Left cardiac atrium (tissue), 4 donors: Measurements from ENCODE around the gene NOM1. TPM values are rescaled to one million over a fixed set of nuclear protein-coding genes. Genes with fewer than 3 reads are reported as not detected.
A peak's percentile ranks its signal among the peaks of the same experiment; 100 is the strongest.
"Not testable (repeated sequence)": the region's sequence is repeated elsewhere in the genome, so short reads cannot be mapped to it uniquely, and the experiment has no call there.

ENCODE experiments used
- ATAC-seq, 2 donors: fragments of 200-7000 bp; cut with Tn5 transposase; one replicate each; pipeline ENCODE4 v1.9.1; 2020; ENCODE audit warnings: mild to moderate bottlenecking in 2 of 2, moderate library complexity in 2 of 2
- DNase-seq: peaks from one replicate; pipeline ENCODE4 v3.0.0-alpha.2; 2020
- intact Hi-C, 2 donors: fragments of 100-400 bp; cut with DNase I; formaldehyde crosslinking; loops; one replicate each; pipeline versions ENCODE4 v1.14.1 to v1.15.1; 2022 to 2023
- total RNA-seq, 2 donors: library from RNA; stranded (reverse); fragmentation: NEBNext Ultra II Directional; extraction: Animal tissue kit (Norgen Biotek cat#: 25700); gene quantifications; one replicate each; pipeline ENCODE4 v1.2.1, GENCODE V29; 2021
- donor health status: DM: no; HTN: yes; CAD: no.
- donor health status: DM: no; HTN: yes; CAD: no; lungs with severe emphysema.
- donor health status: DM: yes; HTN: yes; CAD: no.
- donor health status: Dilated cardiomyopathy.

NOM1 gene
- total RNA-seq, 2 donors from 2014 or later: 8.9 to 9.4 TPM

DNA sequence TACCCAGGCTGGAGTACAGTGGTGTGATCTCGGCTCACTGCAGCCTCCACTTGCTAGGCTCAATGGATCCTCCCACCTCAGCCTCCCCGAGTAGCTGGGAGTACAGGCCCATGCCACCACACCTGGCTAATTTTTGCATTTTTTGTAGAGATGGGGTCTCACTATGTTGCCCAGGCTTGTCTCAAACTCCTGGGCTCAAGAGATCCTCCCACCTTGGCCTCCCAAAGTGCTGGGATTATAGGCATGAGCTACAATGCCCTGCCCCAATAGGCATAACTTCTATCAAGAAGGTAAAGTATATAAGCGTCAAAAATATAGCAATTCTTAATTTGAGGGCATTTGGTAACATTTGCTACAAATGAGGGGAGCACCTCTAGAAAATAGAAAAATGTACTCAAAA, 12.7 kb upstream of the NOM1 start:
- intact Hi-C loops, DNase-seq, ATAC-seq: not testable (repeated sequence)

DNA sequence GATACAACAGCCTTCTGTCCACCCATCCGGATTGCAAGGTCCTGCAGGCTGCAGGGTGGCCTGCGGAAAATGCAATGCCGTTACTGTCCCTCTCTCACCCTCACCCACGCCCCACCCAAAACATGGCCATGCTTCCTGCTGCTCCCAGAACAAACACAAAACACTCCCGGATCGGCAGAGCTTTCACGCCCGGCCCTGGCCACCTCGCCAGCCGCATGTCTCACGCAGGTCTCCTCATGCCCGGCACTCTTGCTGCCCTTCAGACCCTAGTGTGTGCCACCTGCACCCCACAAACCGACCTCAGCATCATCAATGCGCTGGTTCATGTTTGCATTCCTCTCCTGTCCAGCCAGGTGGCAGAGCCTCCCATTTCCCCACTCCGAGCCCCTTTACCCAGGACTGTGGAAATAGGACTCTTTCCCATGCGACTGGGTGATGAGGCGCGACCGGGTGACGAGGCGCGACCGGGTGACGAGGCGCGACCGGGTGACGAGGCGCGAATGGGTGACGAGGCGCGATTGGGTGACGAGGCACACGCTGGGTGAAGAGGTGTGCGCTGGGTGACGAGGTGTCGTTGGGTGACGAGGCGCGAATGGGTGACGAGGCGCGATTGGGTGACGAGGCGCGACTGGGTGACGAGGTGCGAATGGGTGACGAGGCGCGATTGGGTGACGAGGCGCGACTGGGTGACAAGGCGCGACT, 8.9 kb upstream of the NOM1 start:
- no peak for DNase-seq
- intact Hi-C loops: no loop called here
- ATAC-seq: no peak

DNA sequence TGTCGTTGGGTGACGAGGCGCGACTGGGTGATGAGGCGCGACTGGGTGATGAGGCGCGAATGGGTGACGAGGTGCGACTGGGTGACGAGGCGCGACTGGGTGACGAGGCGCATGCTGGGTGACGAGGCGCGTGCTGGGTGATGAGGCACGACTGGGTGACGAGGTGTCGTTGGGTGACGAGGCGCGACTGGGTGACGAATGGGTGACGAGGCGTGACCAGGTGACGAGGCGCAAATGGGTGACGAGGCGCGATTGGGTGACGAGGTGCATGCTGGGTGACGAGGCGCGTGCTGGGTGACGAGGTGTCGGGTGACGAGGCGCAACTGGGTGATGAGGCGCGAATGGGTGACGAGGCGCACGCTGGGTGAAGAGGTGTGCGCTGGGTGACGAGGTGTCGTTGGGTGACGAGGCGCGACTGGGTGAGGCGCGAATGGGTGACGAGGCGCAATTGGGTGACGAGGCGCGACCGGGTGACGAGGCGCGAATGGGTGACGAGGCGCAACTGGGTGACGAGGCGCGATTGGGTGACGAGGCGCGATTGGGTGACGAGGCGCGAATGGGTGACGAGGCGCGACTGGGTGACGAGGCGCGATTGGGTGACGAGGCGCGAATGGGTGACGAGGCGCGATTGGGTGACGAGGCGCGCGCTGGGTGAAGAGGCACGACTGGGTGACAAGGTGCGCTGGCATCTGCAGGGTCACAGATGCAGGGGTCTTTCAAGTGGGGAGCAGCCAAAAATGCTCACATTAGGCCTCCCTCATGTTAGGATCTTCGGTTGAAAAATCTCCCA, 7.9 kb upstream of the NOM1 start:
- no peak for ATAC-seq
- intact Hi-C loops: no loop called here
- no peak for DNase-seq

DNA sequence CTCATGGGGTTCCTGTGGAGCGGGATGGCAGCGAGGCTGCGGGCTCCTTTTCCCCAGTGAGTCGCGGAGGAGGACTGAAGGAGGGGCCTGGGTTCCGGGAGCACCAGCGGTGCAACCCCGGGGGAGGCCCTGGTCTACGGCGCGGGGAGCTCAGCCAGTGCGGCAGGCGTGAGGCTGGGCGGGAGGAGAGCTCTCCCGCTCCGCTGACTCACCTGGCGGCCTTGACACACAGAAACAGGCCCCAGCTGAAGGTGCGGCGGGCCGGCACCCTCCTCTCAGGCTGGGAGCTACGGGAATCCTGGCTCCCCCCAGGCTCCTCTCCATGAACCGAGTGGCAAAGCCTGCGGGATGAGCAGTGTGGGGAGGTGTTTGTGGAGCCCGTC, 6.8 kb upstream of the NOM1 start:
- ATAC-seq (peak in 1 of 2 donors; percentile 82), DNase-seq (no peak)
- intact Hi-C loops: no loop called here

DNA sequence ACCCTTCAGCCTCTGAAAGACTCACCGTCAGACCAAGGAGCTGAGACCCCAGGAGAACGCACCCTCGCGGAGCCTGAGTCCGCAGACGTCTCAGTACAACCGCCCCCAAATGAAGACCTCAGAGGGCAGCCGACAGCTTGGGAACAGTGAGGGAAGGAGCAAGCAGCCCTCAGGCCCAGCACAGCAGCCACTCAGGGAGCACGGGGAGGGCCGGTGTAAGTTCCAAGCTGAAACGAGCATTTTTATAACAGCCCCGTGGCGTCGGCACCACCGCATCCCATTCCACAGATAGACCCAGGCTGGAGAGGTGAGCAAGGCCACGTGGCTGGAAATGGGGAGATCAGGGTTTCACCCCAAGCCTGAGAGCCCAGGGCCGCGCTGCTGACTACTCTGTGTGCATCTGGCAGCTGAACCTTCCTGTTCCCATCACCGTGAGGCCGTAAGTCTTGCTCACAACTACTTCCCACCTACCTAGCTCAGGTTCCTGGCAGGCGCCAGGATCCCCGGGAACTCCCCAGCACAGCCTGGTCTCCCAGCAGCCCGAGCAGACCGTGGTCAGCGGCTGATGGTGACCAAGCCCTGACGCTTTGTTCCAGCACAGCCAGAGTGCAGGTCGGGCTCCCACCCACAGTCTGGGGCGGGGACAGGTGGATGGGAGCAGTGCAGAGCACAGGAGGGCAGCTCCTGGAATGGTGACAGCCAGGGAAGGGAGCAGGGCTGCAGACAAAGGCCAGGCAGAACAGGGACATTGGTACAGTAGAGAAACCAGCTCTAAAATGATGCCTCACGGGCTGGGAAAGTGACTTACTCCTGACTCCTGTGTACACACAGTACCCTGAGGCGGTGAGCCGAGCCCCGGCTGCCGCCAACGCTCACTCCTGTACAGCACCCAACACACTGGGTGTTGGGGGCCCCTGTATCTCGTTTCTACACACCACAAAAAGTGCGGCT, 6.1 kb upstream of the NOM1 start:
- DNase-seq (no peak), ATAC-seq (peak in 1 of 2 donors; percentile 74)
- intact Hi-C loops: no loop called here

DNA sequence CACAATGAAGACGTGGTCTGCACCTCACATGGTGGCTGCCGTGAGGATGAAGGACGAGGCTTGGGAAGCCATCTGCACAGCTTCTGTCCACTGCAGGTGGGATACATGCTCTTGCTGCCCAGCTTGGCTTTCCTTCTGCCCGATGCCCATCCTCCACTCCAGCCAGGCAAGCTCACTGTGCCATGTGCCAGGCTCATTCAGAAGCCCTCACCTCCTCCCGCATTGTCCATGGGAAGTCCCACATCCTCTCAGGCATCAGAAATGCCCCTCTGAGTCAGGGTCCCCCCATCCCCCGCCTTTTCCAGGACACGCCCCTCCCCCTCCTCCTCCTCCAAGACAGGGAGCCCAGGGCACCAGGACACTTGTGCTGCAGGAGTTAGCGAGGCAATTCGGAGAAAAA, 4.6 kb upstream of the NOM1 start:
- intact Hi-C loops: no loop called here
- no peak for DNase-seq
- ATAC-seq: no peak

DNA sequence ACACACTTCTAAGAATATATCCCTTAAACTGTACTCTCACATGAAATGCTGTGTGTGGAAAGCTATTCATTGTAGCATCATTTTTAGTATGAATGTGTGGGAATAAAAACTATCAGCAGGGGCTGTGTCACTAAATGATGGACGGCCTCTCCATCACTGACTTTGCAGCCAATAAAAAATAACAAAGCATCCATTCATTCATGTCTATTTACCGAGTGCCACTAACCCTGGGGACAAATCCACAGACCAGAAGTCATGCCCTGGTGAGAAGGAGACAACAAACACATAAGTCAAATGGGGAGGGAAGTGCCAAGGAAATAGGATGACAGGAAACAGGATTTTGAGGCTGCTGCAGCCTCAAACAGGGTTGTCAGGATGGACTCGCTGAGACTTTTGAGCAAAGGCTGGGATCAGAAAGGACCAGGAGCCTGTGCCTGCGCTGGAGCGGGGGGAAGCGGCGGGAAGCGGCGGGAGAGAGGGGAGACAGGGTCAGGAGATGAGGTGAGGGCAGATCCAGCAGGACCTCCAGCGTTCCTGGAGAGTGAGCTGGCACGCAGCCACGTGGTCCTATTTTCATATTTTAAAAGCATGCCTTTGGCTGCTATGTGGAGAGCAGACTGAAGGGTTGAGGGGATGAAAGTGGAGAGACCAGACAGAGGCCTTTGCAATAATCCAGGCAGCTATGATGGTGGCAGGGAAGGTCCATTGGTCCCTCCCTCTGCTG, 2.2 kb upstream of the NOM1 start:
- DNase-seq: no peak
- ATAC-seq: no peak
- intact Hi-C loops: no loop called here

DNA sequence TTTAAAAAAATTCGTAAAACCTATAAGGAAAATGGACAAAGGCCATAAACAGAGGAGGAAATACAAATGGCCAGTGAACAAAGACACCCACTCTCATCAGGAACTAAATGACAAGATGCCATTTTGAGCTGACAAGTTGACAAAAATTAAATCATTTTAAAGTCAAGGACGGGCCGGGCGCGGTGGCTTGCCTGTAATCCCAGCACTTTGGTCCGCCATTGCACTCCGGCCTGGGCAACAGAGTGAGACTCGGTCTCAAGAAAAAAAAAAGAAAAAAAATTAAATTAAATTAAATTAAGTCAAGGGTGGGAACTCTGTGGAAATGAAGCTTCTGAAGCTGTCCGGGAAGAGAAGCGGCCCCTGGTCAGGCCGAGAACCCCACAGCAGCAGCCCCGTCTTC, 1.2 kb upstream of the NOM1 start:
- intact Hi-C loops: no loop called here
- ATAC-seq: no peak
- no peak for DNase-seq

DNA sequence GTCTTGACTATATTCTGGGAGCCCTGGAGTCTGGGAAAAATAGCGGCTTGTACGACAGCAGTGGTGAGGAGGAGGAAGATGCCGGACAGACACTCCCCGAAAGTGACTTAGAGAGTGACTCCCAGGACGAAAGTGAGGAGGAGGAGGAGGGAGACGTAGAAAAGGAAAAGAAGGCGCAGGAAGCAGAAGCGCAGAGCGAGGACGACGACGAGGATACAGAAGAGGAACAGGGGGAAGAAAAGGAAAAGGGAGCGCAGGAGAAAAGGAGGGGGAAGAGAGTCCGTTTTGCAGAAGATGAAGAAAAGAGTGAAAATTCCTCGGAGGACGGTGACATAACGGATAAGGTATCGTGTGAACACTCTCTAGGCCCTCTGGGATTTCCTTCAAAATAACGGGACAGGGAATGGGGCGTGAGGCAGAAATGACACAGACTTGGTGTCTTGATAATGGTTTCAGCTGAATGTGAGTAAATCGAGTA, 908 bp downstream of the NOM1 start:
- no peak for ATAC-seq
- intact Hi-C loops: no loop called here
- DNase-seq: no peak

DNA sequence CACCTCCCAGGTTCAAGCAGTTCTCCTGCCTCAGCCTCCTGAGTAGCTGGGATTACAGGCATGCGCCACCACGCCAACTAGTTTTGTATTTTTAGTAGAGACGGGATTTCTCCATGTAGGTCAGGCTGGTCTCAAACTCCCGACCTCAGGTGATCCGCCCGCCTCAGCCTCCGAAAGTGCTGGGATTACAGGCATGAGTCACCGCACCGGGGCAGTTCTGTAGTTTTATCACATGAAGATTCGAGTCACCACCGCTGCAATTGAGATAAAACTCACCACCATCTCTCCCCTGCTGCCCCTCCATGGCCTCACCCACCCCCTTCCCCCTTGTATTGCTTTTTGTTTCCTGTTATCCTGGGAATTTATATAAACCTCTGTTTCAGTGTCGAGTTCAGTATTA, 3.7 kb downstream of the NOM1 start:
- ATAC-seq, DNase-seq, intact Hi-C loops: not testable (repeated sequence)

DNA sequence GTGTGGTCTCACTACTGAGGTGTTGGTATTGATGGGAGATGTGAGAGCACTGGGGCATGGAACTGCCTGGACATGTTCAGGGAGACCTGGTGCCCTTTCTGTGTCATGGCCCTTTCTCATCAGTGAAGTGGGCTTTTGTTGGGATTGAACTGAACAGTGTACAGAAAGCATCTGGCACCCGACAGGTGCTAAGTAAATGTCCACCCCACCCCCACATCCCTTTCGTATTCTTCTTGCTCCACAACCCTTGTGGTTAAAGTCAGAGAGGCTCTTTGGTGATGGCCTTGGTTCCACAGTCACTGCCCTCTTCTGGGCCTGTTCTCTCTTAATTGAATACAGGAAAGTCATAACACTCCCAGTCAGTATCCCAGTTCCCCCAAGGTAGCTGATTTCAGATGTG, 5.4 kb downstream of the NOM1 start:
- intact Hi-C loops: no loop called here
- ATAC-seq: no peak
- no peak for DNase-seq

DNA sequence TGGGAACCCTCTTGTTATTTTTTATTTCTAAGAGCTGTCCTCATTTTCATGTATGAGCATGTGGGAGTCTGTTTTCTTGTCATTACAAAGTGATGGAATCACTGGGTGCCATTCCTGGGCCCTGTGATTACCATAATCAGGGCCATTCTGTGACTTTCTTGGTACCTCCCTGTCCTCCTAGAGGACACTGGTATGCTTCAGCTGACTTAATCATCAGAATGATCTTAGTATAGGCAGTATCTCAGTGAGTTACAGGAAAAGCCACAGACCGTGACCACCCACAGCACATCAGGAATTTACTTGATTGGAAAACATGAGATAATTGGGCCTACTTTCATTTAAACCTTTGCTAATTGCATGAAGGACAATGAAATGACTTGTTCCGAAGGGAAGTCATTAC, 7.2 kb downstream of the NOM1 start:
- DNase-seq (no peak), ATAC-seq (no peak)
- intact Hi-C loops: no loop called here

DNA sequence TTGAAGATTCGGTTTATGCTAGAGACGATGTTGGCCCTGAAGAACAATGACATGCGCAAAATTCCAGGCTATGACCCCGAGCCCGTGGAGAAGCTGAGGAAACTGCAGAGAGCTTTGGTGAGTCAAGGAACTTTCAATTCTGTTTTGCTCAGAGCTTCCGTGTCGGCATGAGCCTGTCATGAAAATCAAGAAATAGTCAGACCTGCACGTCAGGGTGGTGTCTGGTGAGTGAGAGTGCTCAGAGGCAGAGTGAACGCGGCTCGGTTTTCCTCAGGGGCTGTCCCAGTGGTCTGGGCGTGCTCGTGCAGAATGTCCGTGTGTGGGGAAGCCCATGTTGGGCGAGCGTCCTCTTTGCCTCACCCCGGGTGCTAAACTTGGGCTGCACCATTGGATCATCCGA, 12.6 kb downstream of the NOM1 start:
- DNase-seq: no peak
- intact Hi-C loops: no loop called here
- no peak for ATAC-seq

DNA sequence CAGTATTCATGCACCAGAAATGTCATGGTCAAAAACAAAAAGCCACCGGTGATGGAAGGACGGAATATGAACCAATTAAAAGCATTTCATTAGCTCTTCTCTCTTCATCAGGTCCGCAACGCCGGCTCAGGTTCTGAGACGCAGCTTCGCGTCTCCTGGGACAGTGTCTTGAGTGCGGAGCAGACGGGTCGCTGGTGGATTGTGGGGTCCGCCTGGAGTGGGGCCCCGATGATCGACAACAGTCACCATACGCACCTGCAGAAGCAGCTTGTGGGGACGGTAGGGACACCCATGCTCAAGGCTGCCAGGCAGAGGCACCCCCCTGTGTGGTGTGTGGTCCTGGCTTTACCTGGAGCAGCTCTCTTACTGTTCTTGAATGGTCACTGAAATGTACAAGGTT, 13.4 kb downstream of the NOM1 start:
- intact Hi-C loops: no loop called here
- ATAC-seq (no peak), DNase-seq (no peak)

DNA sequence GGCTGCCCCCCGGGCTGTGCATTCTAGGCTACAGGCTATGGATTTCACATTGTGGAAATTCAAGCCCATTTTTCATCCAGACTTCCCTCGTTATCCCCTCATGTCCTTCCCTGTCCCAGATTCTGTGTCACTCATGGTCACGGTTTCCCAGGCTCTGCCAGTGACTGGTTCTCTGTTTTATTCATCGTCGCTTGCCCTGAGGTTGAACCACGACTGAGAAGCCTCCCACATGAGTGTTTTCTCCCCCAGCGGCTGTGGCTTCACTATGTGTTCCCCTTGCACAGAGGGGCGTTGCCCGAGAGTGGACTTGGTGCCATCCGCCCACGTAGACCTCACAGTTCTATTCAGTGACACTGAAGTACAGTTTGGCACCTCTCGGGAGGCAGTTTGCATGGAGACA, 14.0 kb downstream of the NOM1 start:
- intact Hi-C loops: no loop called here
- no peak for ATAC-seq
- no peak for DNase-seq

DNA sequence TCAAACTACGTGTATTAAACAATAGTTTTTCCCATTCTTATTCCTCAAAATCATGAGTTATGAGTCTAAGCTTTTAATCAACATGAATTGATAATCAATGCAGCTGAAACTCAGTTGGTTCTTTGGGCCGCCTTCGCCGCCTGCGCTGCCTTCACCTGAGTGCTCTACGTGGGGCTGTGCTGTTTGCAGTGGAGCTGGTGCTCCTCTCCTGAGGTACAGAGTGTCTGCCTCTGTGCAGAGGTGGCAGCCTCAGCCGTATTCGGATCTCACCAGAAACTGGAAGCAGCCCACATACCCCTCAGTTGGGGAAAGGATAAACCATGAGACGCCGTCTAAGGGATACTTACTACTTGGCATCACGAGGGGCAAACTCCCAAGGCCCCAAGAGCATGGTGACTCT, 15.5 kb downstream of the NOM1 start:
- ATAC-seq (no peak), DNase-seq (no peak)
- intact Hi-C loops: no loop called here

DNA sequence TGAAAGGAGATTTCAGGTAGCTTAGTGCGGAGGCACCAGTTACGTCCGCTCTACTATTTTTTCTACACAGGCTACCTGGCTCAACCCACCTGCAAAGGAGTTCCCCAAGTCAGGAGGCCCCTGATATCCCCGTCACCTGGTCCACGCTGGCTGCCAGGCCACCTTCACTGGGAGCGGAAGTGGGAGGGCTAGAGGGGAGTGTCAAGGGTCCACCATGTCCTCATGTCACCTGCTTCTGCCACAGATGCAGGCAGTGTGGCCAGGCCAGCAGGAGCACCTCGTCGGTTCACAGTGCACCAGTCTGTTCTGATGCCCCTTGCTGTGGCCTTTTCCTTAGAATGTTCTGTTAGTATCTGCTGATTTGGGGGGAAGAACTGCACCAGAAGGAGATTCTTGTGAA, 16.9 kb downstream of the NOM1 start:
- intact Hi-C loops: no loop called here
- ATAC-seq: no peak
- no peak for DNase-seq

DNA sequence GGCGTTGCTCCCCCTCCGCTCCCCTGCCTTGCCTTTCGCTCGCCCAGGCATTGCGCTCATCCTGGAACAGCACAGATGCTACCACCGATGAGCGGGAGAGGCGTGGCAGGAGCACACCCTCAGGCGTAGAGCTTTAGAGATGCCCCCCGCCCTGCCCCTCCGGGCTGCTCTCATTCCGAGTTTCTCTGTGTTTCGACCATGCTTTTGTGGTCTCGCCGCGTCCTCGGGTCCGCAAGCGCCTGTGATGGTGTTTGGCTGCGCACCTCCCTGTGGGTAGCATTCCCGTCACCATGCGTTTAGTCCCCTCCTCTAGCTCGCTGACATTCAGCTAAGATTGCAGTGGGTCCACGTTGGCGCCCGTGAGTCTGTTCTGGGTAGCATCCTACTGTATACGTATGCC, 18.7 kb downstream of the NOM1 start:
- intact Hi-C loops: no loop called here
- no peak for DNase-seq
- no peak for ATAC-seq

DNA sequence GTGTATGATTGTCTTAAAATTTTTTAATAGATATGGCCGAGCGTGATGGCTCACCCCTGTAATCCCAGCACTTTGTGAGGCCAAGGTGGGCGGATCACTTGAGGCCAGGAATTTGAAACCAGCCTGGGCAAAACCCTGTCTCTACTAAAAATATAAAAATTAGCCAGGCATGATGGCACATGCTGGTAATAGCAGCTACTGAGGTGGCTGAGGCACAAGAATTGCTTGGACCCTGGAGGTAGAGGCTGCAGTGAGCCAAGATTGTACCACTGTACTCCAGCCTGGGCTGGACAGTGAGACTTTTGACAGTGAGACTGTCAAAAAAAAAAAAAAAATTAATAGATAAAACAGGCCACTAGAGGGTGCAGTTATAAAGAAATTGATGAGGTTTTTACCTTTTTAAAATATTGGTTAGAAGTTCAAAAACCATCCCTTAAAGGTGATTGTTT, 20.5 kb downstream of the NOM1 start:
- intact Hi-C loops: no loop called here
- DNase-seq (no peak), ATAC-seq (no peak)
